Activated naive CD8-positive, alpha-beta T cell treated with anti-CD3 and anti-CD28 coated beads, Interleukin-2, amount 50 U/mL, for 16 hours (primary cell): Measurements from ENCODE around the gene NEK6.

Experiments used
- DNase-seq: peaks from one replicate; pipeline ENCODE4 v3.0.0-alpha.2; 2020; ENCODE audit warnings: low read depth, low spot score

Gene NEK6

GRCh38 chr9:124257844-124258606, at the start of gene NEK6:
NEK6 (plus strand) TSS chr9:124257949; CDS start chr9:124301965, 44,016 bp downstream.
- DNase-seq = no peak

DNA sequence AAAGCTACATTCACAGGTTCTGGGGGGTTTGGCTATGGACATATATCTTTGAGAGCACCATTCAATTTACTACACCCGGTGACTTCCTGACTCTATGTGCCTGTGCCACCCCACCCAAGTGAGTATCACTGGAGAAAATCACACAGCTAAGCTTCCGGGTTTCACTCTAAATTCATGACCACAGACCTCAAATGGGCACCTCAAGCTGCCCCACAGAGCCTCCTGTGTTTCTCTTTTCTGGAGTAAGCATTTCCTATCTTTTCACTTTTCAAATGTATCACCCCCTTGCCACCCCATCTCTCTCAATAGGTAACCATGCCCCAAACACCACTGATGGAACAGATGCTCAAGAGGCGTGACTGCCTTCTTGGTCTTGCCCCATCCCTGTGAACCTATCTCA, 49.2 kb upstream of the NEK6 start:
- DNase-seq = no peak

DNA sequence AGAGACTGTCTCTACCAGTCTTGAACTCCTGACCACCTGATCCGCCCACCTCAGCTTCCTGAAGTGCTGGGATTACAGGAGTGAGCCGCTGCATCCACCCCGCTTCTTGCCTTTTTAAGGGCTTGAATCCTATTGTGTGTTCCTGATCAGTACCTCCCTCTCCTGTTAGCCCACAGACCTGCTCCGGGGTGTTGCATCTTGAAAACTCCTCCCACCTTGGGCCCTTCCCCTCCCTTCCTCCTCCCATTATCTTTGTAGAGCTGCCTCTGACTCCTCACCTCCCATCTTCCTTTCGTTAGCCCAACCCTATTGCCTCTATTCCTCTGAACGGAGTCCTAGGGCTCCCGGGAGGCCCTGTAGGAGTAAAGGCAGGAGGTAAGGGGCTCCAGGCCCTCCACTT, 48.5 kb upstream of the NEK6 start:
- DNase-seq = no peak

DNA sequence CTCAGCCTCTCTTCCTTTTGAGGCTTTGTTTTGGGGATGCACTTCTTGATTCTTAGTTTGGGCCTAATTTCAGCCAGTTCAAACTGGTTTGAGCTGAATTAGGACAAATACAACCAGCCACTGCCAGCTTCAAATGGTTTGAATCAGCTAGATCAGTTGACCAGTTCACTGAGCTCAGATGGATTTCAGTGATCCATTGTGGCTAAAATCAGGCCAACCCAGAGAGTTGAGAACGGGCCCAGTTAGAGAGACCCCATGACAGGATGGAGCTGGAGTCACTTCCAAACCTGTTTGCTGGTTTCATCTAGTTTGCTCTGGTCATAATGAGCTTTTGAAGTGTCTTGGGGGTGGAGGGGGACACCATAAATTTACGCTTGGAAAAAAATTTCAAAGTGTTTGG, 48.0 kb upstream of the NEK6 start:
- DNase-seq = no peak

GRCh38 chr9:124210697-124211096, 47.1 kb upstream of the NEK6 start:
- DNase-seq = no peak

- no peak for DNase-seq
Observed at GRCh38 chr9:124212381-124213050, 45.2 kb upstream of the NEK6 start.

GRCh38 chr9:124213396-124213795, 44.4 kb upstream of the NEK6 start:
- no peak for DNase-seq

DNA sequence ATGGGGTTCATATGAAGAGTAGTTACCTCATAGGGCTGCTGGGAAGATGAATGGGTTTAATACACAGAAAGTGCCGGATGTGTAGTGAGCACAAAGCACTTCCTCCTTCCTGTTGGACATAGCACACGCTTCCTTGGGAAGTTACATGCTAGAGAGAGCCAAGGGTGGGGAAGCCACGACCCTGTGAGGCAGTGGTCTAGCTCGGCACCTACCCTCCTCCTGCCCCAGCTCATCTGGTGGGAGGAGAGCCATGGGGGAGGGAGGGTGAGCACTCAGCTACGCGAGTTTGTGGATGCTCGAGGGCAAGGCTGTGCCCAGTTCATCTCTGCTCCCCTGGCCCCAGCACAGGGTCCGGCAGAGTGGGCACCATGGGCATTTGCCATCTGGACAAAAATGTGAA, 43.6 kb upstream of the NEK6 start:
- no peak for DNase-seq

GRCh38 chr9:124214596-124215367, 43.0 kb upstream of the NEK6 start:
- DNase-seq = no peak

DNA sequence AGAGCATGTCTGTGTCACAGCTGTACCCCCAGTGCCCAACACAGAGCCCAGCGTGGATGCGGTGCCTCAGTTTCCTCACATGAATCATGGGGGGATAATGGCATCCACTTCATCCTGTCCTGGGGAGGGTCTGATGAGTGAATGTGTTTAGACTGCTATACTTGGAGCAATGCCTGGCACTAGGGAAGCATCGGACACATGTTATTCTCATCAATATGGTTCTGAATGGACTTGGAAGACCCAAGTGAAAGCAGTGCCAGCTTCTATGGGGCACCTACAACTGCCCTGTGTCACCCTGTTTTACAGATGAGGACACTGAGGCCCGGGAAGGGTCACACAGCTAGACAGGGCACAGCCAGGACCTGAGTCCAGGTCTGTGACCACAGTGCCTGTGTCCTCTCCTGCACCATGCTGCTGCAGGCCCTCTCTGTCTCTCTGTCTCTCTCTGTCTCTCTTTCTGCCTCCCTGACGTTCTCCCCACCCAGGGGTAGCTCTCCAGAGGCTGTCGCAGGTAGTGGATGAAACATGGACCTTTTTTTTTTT, 42.3 kb upstream of the NEK6 start:
- DNase-seq = no peak

DNA sequence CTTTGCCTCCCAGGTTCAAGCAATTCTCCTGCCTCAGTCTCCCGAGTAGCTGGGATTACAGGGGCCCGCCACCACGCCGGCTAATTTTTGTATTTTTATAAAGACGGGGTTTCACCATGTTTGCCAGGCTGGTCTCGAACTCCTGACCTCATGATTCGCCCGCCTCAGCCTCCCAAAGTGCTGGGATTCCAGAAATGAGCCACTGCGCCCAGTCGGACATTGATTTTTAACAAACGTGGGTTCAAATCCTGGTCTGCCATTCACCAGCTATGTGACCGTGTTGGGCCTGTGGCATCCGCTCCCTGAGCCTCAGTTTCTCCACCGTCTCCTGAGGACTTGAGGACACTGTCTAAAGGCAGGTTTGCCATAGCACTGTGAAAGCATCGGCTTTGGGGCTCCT, 41.8 kb upstream of the NEK6 start:
- DNase-seq = no peak

- DNase-seq = no peak
Observed at GRCh38 chr9:124216474-124217176, 41.1 kb upstream of the NEK6 start.

GRCh38 chr9:124217836-124218437, 39.8 kb upstream of the NEK6 start:
- no peak for DNase-seq

DNA sequence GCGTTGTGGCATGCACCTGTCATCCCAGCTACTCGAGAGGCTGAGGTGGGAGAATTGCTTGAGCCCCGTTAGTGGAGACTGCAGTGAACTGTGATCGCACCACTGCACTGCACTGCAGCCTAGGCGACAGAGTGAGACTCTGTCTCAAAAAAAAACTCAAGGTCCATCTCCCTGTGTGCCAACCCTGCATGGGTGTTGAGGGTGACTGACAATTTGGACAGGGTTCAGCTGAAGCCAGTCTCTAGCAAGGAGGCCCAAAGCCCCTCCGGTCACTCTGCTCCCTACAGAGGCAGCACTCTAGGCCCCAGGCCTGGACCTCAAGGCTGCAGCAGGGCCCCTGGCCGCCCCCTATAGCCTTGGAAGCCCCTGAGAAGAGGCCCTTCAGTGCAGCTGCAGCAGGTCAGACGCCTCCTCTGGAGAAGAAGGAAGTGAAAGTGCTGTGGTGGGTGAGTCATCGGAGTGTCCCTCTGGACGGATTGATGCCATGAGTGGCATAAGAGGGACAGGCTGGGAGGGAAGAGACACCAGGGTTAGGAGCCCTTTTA, 39.2 kb upstream of the NEK6 start:
- DNase-seq = no peak

- DNase-seq = no peak
Observed at GRCh38 chr9:124218987-124219461, 38.7 kb upstream of the NEK6 start.

- no peak for DNase-seq
Observed at GRCh38 chr9:124220946-124221451, 36.8 kb upstream of the NEK6 start.

- no peak for DNase-seq
Observed at GRCh38 chr9:124221676-124222075, 36.1 kb upstream of the NEK6 start.

DNA sequence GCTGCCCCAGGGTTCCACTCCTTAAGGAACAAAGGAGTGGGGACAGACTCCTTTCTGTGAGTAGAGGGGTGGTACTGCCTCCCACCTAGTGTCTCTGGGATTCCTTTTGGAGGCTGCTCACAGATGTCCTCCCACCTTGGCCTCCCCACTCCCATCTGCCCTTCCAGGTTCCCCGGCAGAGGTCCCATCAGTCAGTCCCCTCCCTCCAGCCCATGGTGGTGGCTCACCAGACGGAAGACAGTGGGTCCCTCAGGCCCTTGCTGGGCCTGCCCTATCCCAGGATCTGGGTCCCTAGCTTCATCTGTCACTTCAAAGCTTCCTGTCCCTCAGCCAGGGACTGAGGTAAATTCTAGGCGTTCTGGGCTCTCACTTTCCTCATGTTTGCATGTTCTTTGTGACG, 35.6 kb upstream of the NEK6 start:
- no peak for DNase-seq

DNA sequence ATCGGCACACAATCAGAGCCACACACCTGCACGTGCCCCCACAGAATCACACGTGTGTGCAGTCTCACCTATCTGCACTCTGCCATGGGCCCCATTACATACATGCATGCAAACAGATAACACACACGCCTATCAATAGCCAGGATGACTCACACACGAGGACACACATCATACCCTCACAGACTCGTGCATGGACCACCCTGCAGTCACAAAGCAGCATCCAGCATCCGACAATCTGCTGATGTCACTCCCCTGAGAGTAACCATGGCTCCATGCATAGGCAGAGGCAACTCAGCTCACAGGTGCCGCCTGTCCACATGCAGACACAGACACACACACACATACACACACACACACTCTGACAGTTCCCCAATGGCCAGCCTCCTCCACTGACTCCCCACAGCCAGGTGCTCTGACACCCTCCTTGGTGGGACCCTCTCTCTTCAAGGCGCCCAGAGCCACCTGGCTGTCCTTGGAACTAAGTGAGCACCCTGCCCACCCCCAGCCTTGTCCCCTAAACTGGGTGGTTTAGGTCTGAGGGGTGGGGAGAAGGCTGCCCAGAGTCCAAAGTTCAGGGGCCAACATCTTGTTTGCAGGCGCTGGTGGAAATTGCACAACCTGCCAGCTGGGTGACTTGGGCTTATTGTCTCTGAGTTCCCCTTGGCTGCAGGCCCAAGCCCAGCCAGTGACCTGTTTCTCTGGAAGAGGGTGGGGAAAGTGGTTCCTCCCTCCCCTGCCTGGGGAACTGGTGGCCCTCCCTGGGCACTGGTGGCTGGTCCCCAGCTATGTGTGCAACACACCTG, 34.6 kb upstream of the NEK6 start:
- DNase-seq = no peak

DNA sequence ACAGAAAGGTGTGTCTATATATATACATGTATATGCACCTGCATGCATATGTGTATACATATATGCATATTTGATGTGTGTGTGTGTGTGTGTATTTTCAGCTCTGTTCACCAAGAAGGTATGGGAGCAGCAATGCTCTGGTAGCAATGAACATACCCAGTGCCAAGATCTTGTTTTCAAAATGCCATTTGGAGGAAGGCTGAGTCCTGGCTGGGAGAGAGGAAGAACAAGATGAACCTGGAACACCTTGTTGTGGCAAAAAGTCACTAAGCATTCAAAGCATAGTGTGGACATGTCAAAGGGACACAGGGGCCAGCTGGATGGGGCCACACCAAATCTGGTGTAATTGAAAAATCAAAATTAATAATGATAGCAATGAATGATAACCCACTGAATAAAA, 31.8 kb upstream of the NEK6 start:
- no peak for DNase-seq
